Effector CD4-positive, alpha-beta T cell (primary cell): Measurements from ENCODE around the gene MSRB3.
"Not testable (repeated sequence)": the region's sequence is repeated elsewhere in the genome, so short reads cannot be mapped to it uniquely, and the experiment has no call there.

Experiments
- DNase-seq: peaks from one replicate; pipeline ENCODE4 v3.0.0-alpha.2; 2020

The MSRB3 gene

GRCh38 chr12:65460063-65460462 is 181.6 kb downstream of the MSRB3 start:
- no peak for DNase-seq

- no peak for DNase-seq
Observed at GRCh38 chr12:65461017-65461416, 182.5 kb downstream of the MSRB3 start.

GRCh38 chr12:65462484-65462883 is 184.0 kb downstream of the MSRB3 start:
- DNase-seq, result no peak

GRCh38 chr12:65463082-65463481 is 184.6 kb downstream of the MSRB3 start:
- DNase-seq, result no peak

- DNase-seq, result no peak
Observed at GRCh38 chr12:65463611-65464010, 185.1 kb downstream of the MSRB3 start.

GRCh38 chr12:65464930-65465329 is 186.4 kb downstream of the MSRB3 start:
- DNase-seq, result no peak

GRCh38 chr12:65465766-65466547 is 187.5 kb downstream of the MSRB3 start:
- DNase-seq, result no peak

GRCh38 chr12:65466911-65467310 is 188.4 kb downstream of the MSRB3 start:
- DNase-seq, result no peak

GRCh38 chr12:65470256-65470655 is 191.8 kb downstream of the MSRB3 start:
- DNase-seq, result no peak

GRCh38 chr12:65472079-65472478 is 193.6 kb downstream of the MSRB3 start:
- no peak for DNase-seq

- DNase-seq, result no peak
Observed at GRCh38 chr12:65474831-65475230, 196.3 kb downstream of the MSRB3 start.

- no peak for DNase-seq
Observed at GRCh38 chr12:65477721-65478120, 199.2 kb downstream of the MSRB3 start.

GRCh38 chr12:65483891-65484516 is 205.5 kb downstream of the MSRB3 start:
- not testable (repeated sequence) for DNase-seq

- DNase-seq, result no peak
Observed at GRCh38 chr12:65488197-65488596, 209.7 kb downstream of the MSRB3 start.

- DNase-seq, result no peak
Observed at GRCh38 chr12:65490250-65490649, 211.8 kb downstream of the MSRB3 start.

- DNase-seq, result no peak
Observed at GRCh38 chr12:65492998-65493912, 214.8 kb downstream of the MSRB3 start.

- no peak for DNase-seq
Observed at GRCh38 chr12:65493913-65494245, 215.4 kb downstream of the MSRB3 start.

GRCh38 chr12:65494537-65494936 is 216.1 kb downstream of the MSRB3 start:
- no peak for DNase-seq

- DNase-seq, result no peak
Observed at GRCh38 chr12:65495233-65495632, 216.8 kb downstream of the MSRB3 start.

GRCh38 chr12:65496617-65497016 is 218.1 kb downstream of the MSRB3 start:
- DNase-seq, result no peak

GRCh38 chr12:65497660-65498059 is 219.2 kb downstream of the MSRB3 start:
- DNase-seq, result no peak

- no peak for DNase-seq
Observed at GRCh38 chr12:65499167-65499566, 220.7 kb downstream of the MSRB3 start.

GRCh38 chr12:65500091-65500900 is 221.8 kb downstream of the MSRB3 start:
- no peak for DNase-seq
